HTR-8/SVneo (cell line): ENCODE data around the gene SUGP1.

ENCODE experiments used
- DNase-seq: peaks from one replicate; pipeline ENCODE4 v3.0.0; 2011; ENCODE audit warnings: low spot score, mixed read lengths; ENCODE audit not compliant: insufficient read length
- FAIRE-seq: peaks from 2 replicates; lab custom pipeline; 2011; peaks lifted over from hg19 to GRCh38; lab: Jason Lieb, UNC

The SUGP1 gene

GRCh38 chr19:19304186-19304965, 15.9 kb downstream of the SUGP1 start:
- DNase-seq (no peak), FAIRE-seq (no peak)

- no peak for FAIRE-seq
- no peak for DNase-seq
Observed at GRCh38 chr19:19303411-19303810, 16.9 kb downstream of the SUGP1 start.

GRCh38 chr19:19300613-19301012, 19.7 kb downstream of the SUGP1 start:
- DNase-seq (no peak), FAIRE-seq (no peak)

GRCh38 chr19:19297759-19298158, 22.6 kb downstream of the SUGP1 start:
- DNase-seq (no peak), FAIRE-seq (no peak)

GRCh38 chr19:19296953-19297689, 23.2 kb downstream of the SUGP1 start:
- no peak for FAIRE-seq
- DNase-seq = no peak

- DNase-seq (no peak), FAIRE-seq (no peak)
Observed at GRCh38 chr19:19294914-19295313, 25.4 kb downstream of the SUGP1 start.

- no peak for DNase-seq
- FAIRE-seq = no peak
Observed at GRCh38 chr19:19292607-19293006, 27.7 kb downstream of the SUGP1 start.

GRCh38 chr19:19285686-19286085, 34.6 kb downstream of the SUGP1 start:
- no peak for FAIRE-seq

GRCh38 chr19:19280561-19280960, 39.7 kb downstream of the SUGP1 start:
- DNase-seq (no peak), FAIRE-seq (no peak)

More at GRCh38 chr19:19285686-19286085, 34.6 kb downstream of the SUGP1 start:
- DNase-seq = no peak

- no peak for DNase-seq
- no peak for FAIRE-seq
Observed at GRCh38 chr19:19279853-19280252, 40.5 kb downstream of the SUGP1 start.

- DNase-seq (no peak), FAIRE-seq (peak; percentile 44)
Observed at GRCh38 chr19:19279062-19279612, 41.2 kb downstream of the SUGP1 start.

GRCh38 chr19:19278315-19278714, 42.0 kb downstream of the SUGP1 start:
- FAIRE-seq (no peak), DNase-seq (no peak)

- FAIRE-seq (no peak), DNase-seq (no peak)
Observed at GRCh38 chr19:19276851-19277250, 43.5 kb downstream of the SUGP1 start.

- DNase-seq (no peak), FAIRE-seq (no peak)
Observed at GRCh38 chr19:19276386-19276785, 43.9 kb downstream of the SUGP1 start.

- DNase-seq (no peak), FAIRE-seq (no peak)
Observed at GRCh38 chr19:19274716-19275565, 45.4 kb downstream of the SUGP1 start.

GRCh38 chr19:19274146-19274545, 46.2 kb downstream of the SUGP1 start:
- DNase-seq = no peak

GRCh38 chr19:19271828-19272599, 48.3 kb downstream of the SUGP1 start:
- no peak for DNase-seq
- no peak for FAIRE-seq

More at GRCh38 chr19:19274146-19274545, 46.2 kb downstream of the SUGP1 start:
- no peak for FAIRE-seq

GRCh38 chr19:19270749-19271571, 49.3 kb downstream of the SUGP1 start:
- FAIRE-seq = no peak
- DNase-seq = no peak
